H9 (cell line): ENCODE data around the gene TMEM190. TPM values are rescaled to one million over a fixed set of nuclear protein-coding genes. Genes with fewer than 3 reads are reported as not detected.

Experiments used
- DNase-seq: peaks from one replicate; pipeline ENCODE4 v3.0.0-alpha.2; 2017
- H2AFZ ChIP-seq: one replicate; pipeline ENCODE4 v1.6.1; 2013; ENCODE audit warnings: mild to moderate bottlenecking, low read length, control low read depth, moderate library complexity
- H2AK5ac ChIP-seq: 2 replicates; pipeline ENCODE4 v1.6.1; 2013; ENCODE audit warnings: low read length, control low read depth, mixed read lengths; ENCODE audit not compliant: insufficient read length
- H2BK120ac ChIP-seq: one replicate; pipeline ENCODE4 v1.6.1; 2013; ENCODE audit warnings: low read depth, mild to moderate bottlenecking, low read length, control low read depth, inconsistent platforms; ENCODE audit not compliant: poor library complexity, severe bottlenecking
- H2BK12ac ChIP-seq: 2 replicates; pipeline ENCODE4 v1.6.1; 2013; ENCODE audit warnings: low read length, control low read depth, mixed read lengths, low read depth; ENCODE audit not compliant: insufficient read length
- H2BK15ac ChIP-seq: 2 replicates; pipeline ENCODE4 v1.6.1; 2013; ENCODE audit warnings: low read depth, low read length, control low read depth
- H2BK20ac ChIP-seq: one replicate; pipeline ENCODE4 v1.6.1; 2013; ENCODE audit warnings: low read depth, mild to moderate bottlenecking, low read length, control low read depth, inconsistent platforms; ENCODE audit not compliant: poor library complexity, severe bottlenecking
- H2BK5ac ChIP-seq: 2 replicates; pipeline ENCODE4 v1.6.1; 2013; ENCODE audit warnings: low read length, control low read depth, mixed read lengths; ENCODE audit not compliant: insufficient read length
- H3K14ac ChIP-seq: 2 replicates; pipeline ENCODE4 v1.6.1; 2013; ENCODE audit warnings: low read length, control low read depth; ENCODE audit not compliant: insufficient read depth
- H3K18ac ChIP-seq: 2 replicates; pipeline ENCODE4 v1.6.1; 2013; ENCODE audit warnings: low read depth, mild to moderate bottlenecking, mixed read lengths, low read length, control low read depth; ENCODE audit not compliant: insufficient read length
- H3K23ac ChIP-seq: 2 replicates; pipeline ENCODE4 v1.6.1; 2013; ENCODE audit warnings: low read length, control low read depth, mixed read lengths, low read depth; ENCODE audit not compliant: insufficient read length
- H3K23me2 ChIP-seq: 2 replicates; pipeline ENCODE4 v1.6.1; 2013; ENCODE audit warnings: low read depth, mild to moderate bottlenecking, mixed read lengths, low read length, control low read depth; ENCODE audit not compliant: insufficient read length, poor library complexity, severe bottlenecking
- H3K27ac ChIP-seq: 2 replicates; pipeline ENCODE4 v1.5.1; 2013; ENCODE audit warnings: low read length, control low read depth, mixed read lengths, low read depth; ENCODE audit not compliant: insufficient read length
- H3K27me3 ChIP-seq: 2 replicates; pipeline ENCODE4 v1.6.1; 2013; ENCODE audit warnings: low read length, control low read depth, inconsistent platforms; ENCODE audit not compliant: insufficient read depth
- H3K4ac ChIP-seq: 2 replicates; pipeline ENCODE4 v1.6.1; 2013; ENCODE audit warnings: low read depth, mild to moderate bottlenecking, control low read depth, inconsistent platforms, low read length, moderate library complexity
- H3K4me1 ChIP-seq: 2 replicates; pipeline ENCODE4 v1.6.1; 2013; ENCODE audit warnings: low read length, control low read depth, inconsistent platforms; ENCODE audit not compliant: insufficient read depth
- H3K4me2 ChIP-seq: 2 replicates; pipeline ENCODE4 v1.6.1; 2013; ENCODE audit warnings: low read length, control low read depth, mixed read lengths; ENCODE audit not compliant: insufficient read length, insufficient read depth
- H3K56ac ChIP-seq: 2 replicates; pipeline ENCODE4 v1.6.1; 2013; ENCODE audit warnings: low read depth, mild to moderate bottlenecking, mixed read lengths, low read length, control low read depth; ENCODE audit not compliant: insufficient read length
- H3K79me1 ChIP-seq: 2 replicates; pipeline ENCODE4 v1.6.1; 2013; ENCODE audit warnings: low read depth, mild to moderate bottlenecking, moderate library complexity, low read length, control low read depth, inconsistent platforms; ENCODE audit not compliant: insufficient read depth, poor library complexity, severe bottlenecking
- H3K79me2 ChIP-seq: 2 replicates; pipeline ENCODE4 v1.6.1; 2013; ENCODE audit warnings: low read length, control low read depth, inconsistent platforms; ENCODE audit not compliant: insufficient read depth
- H3K9ac ChIP-seq: 2 replicates; pipeline ENCODE4 v1.6.1; 2013; ENCODE audit warnings: low read length, control low read depth, mixed read lengths; ENCODE audit not compliant: insufficient read length; ENCODE audit errors: extremely low read depth
- H3K9me3 ChIP-seq: one replicate; pipeline ENCODE4 v1.6.1; 2013; ENCODE audit warnings: low read depth, low read length, inconsistent platforms; ENCODE audit not compliant: control insufficient read depth
- H3T11ph ChIP-seq: one replicate; pipeline ENCODE4 v1.6.1; 2013; ENCODE audit warnings: mild to moderate bottlenecking, low read length, control low read depth, inconsistent platforms
- H4K20me1 ChIP-seq: one replicate; pipeline ENCODE4 v1.6.1; 2013; ENCODE audit not compliant: control insufficient read depth, insufficient read length, insufficient read depth
- H4K5ac ChIP-seq: 2 replicates; pipeline ENCODE4 v1.6.1; 2013; ENCODE audit warnings: low read depth, mild to moderate bottlenecking, mixed read lengths, low read length, control low read depth; ENCODE audit not compliant: insufficient read length
- H4K8ac ChIP-seq: replicated peaks from 2 replicates; pipeline ENCODE4 v1.6.1; 2013; ENCODE audit warnings: low read length, control low read depth, mixed read lengths, low read depth; ENCODE audit not compliant: insufficient read length
- H4K91ac ChIP-seq: 2 replicates; pipeline ENCODE4 v1.6.1; 2013; ENCODE audit warnings: low read depth, mild to moderate bottlenecking, moderate library complexity, mixed read lengths, low read length, control low read depth; ENCODE audit not compliant: insufficient read length
- H3K27ac Mint-ChIP-seq, 3 experiments: 2 replicates in 2 of 3; 3 replicates in 1 of 3; pipeline ENCODE4 v1.8.0; 2020 to 2021; ENCODE audit warnings: mixed read lengths in 3 of 3, mild to moderate bottlenecking in 1 of 3, moderate library complexity in 1 of 3
- H3K27me3 Mint-ChIP-seq: 2 replicates; pipeline ENCODE4 v1.8.0; 2021; ENCODE audit warnings: low read depth, mild to moderate bottlenecking, moderate library complexity, mixed read lengths
- H3K36me3 Mint-ChIP-seq, 3 experiments: 2 replicates in 2 of 3; 3 replicates in 1 of 3; pipeline ENCODE4 v1.8.0; 2020 to 2021; ENCODE audit warnings: low read depth in 3 of 3, mixed read lengths in 3 of 3; ENCODE audit not compliant: insufficient read depth in 1 of 3
- H3K4me1 Mint-ChIP-seq, 2 experiments: 2 replicates each; pipeline ENCODE4 v1.8.0; 2020; ENCODE audit warnings: mixed read lengths in 2 of 2
- H3K4me3 Mint-ChIP-seq, 2 experiments: 2 replicates in 1 of 2; 3 replicates in 1 of 2; pipeline ENCODE4 v1.8.0; 2020 to 2021; ENCODE audit warnings: mild to moderate bottlenecking in 2 of 2, mixed read lengths in 2 of 2, moderate library complexity in 1 of 2
- H3K9me3 Mint-ChIP-seq, 2 experiments: 2 replicates in 1 of 2; 3 replicates in 1 of 2; pipeline ENCODE4 v1.8.0; 2020; ENCODE audit warnings: mild to moderate bottlenecking in 2 of 2, mixed read lengths in 2 of 2, moderate library complexity in 1 of 2
- WGBS: extraction: QIAGEN DNeasy Blood & Tissue Kit; methylation state at CpG from one replicate; pipeline ENCODE4 v1.1.7; 2013; ENCODE audit warnings: missing lambda C conversion rate, low lambda C conversion rate, mixed read lengths; ENCODE audit not compliant: insufficient read length; ENCODE audit errors: extremely low coverage; 5-methylcytosine and 5-hydroxymethylcytosine counted together
- total RNA-seq: library from RNA; stranded (reverse); gene quantifications from 2 replicates; pipeline ENCODE4 v1.2.1, GENCODE V29; 2021
- TF ChIP-seq, protein P1 (sequence below): fragments of 200-600 bp; sonication (generic); conservative IDR thresholded peaks from 3 replicates; pipeline ENCODE4 v1.8.0; 2021; ENCODE audit warnings: antibody characterized with exemption, mild to moderate bottlenecking

Gene TMEM190
- total RNA-seq, 1 experiment from 2014 or later: 1.5 TPM

DNA sequence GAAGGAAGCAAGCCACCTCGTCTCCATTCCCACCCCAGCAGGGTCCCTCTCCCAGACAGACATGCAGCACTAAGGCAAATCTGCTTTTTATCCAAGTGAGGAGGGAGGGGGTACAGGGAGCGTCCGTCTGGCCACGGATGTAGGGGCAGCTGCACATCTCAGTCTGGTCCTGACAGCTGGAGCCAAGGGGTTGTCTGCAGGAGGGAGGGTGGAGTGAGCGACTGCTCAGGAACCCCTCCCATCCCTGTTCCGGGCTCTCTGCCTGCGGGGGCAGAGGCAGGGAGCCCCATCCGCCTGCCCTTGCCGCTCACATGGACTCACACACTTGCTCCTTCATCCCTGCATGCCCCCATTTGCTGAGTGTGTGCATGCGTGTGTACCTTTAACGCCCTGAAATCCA lies 2.5 kb downstream of the TMEM190 start:
- H3K18ac ChIP-seq: no peak overlapping the region
- H3K4me2 ChIP-seq: no peak overlapping the region
- no peak overlapping the region for H3T11ph ChIP-seq
- H2BK12ac ChIP-seq: no peak overlapping the region
- 0 out of 7 replicates have a peak overlapping the region, but pooled peaks of 1 of the 3 experiments have one; percentile 6 for H3K27ac Mint-ChIP-seq
- H2BK5ac ChIP-seq: no peak overlapping the region
- H3K9me3 Mint-ChIP-seq: peaks cover 0 to 3% of the 10 kb centered on the region in 2 experiments; a peak in 1 of 5 replicates
- H3K14ac ChIP-seq: no peak overlapping the region
- TF ChIP-seq, protein P1, sequence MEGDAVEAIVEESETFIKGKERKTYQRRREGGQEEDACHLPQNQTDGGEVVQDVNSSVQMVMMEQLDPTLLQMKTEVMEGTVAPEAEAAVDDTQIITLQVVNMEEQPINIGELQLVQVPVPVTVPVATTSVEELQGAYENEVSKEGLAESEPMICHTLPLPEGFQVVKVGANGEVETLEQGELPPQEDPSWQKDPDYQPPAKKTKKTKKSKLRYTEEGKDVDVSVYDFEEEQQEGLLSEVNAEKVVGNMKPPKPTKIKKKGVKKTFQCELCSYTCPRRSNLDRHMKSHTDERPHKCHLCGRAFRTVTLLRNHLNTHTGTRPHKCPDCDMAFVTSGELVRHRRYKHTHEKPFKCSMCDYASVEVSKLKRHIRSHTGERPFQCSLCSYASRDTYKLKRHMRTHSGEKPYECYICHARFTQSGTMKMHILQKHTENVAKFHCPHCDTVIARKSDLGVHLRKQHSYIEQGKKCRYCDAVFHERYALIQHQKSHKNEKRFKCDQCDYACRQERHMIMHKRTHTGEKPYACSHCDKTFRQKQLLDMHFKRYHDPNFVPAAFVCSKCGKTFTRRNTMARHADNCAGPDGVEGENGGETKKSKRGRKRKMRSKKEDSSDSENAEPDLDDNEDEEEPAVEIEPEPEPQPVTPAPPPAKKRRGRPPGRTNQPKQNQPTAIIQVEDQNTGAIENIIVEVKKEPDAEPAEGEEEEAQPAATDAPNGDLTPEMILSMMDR: no peak
- whole genome bisulfite sequencing: no CpG with 5 or more reads among the region's 11 CpGs
- H4K5ac ChIP-seq: no peak overlapping the region
- H3K27me3 Mint-ChIP-seq: peaks cover 62% of the 10 kb centered on the region
- peaks cover 2% of the 10 kb centered on the region; the same call in 1 of the 2 replicates for H3K27me3 ChIP-seq
- no peak overlapping the region for H4K91ac ChIP-seq
- peaks cover 31 to 43% of the 10 kb centered on the region in 2 experiments for H3K4me1 Mint-ChIP-seq
- H3K36me3 Mint-ChIP-seq: peaks cover 0 to 11% (median 2%) of the 10 kb centered on the region in 3 experiments; a peak in 4 of 7 replicates
- H3K4me3 Mint-ChIP-seq: no peak overlapping the region; a peak in 1 of 5 replicates
- no peak overlapping the region for H2AK5ac ChIP-seq
- H3K9ac ChIP-seq: no peak overlapping the region
- no peak overlapping the region for H3K56ac ChIP-seq
- no peak overlapping the region for H2BK120ac ChIP-seq
- H2AFZ ChIP-seq: no peak overlapping the region
- no peaks in the 10 kb centered on the region for H3K9me3 ChIP-seq
- no peak overlapping the region for H2BK20ac ChIP-seq
- no peak overlapping the region for H3K4ac ChIP-seq
- H4K8ac ChIP-seq: no peak overlapping the region
- no peaks in the 10 kb centered on the region for H3K79me2 ChIP-seq
- H2BK15ac ChIP-seq: no peak overlapping the region
- peaks cover 14% of the 10 kb centered on the region for H3K23me2 ChIP-seq
- DNase-seq: no peak
- no peak overlapping the region for H3K27ac ChIP-seq
- H3K23ac ChIP-seq: no peak overlapping the region
- no peaks in the 10 kb centered on the region for H3K79me1 ChIP-seq
- no peaks in the 10 kb centered on the region; the same call in 1 of the 2 replicates for H3K4me1 ChIP-seq
- no peaks in the 10 kb centered on the region for H4K20me1 ChIP-seq
